Measurements from ENCODE around the gene NEURL2.

DNA sequence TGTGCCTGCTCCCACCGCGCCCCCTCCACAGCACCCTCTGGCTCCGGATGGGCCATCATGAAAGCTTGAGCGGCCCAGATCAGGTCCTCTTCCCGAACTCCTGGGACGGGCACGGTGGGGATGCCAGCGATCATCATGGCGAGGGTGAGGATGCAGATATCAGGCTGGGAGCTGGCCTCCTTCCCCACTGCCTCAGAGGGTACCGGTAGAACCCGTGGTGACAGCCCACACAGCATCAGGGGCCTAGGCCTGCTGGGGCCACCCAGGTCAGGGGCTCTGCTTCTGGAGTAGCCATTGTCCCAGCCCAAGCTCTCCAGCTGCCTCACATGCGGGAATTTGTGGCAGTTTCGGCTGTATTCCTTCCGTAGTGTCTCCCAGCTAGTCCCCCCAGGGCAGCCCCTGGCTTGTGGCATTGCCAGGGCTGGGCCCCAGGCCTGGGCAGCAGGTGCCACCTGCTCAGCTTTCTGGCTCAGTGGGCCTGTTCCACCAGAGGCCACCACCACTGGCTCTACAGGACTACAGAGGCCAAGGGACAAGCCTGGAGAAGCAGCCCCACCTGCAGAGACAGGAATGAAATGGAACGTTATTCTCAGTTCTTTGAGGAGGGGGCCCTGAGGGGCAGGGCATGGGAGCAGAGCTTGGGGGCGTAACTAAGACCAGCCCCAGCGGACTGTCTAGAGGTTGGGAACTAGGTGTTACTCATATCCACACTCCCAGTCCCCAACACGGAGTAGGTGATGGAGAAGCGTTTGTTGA is 4.2 kb downstream of the NEURL2 start:
- TF ChIP-seq, protein P1, sequence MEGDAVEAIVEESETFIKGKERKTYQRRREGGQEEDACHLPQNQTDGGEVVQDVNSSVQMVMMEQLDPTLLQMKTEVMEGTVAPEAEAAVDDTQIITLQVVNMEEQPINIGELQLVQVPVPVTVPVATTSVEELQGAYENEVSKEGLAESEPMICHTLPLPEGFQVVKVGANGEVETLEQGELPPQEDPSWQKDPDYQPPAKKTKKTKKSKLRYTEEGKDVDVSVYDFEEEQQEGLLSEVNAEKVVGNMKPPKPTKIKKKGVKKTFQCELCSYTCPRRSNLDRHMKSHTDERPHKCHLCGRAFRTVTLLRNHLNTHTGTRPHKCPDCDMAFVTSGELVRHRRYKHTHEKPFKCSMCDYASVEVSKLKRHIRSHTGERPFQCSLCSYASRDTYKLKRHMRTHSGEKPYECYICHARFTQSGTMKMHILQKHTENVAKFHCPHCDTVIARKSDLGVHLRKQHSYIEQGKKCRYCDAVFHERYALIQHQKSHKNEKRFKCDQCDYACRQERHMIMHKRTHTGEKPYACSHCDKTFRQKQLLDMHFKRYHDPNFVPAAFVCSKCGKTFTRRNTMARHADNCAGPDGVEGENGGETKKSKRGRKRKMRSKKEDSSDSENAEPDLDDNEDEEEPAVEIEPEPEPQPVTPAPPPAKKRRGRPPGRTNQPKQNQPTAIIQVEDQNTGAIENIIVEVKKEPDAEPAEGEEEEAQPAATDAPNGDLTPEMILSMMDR (IDR thresholded peaks at IDR 0.05): no peak
- TF ChIP-seq POLR2AphosphoS5 (IDR thresholded peaks at IDR 0.05; ENCODE audit: insufficient read depth in 1 of 2, low read depth in 1 of 2): no peak
- no peak for TF ChIP-seq POLR2A (IDR thresholded peaks at IDR 0.05)
